HAP-1 (cell line): ENCODE measurements around the gene LTV1.

Source experiments
- DNase-seq, 2 experiments: peaks; one replicate each; pipeline ENCODE4 v3.0.0-alpha.2; 2016 to 2020; ENCODE audit warnings: low spot score in 2 of 2
- H3K27me3 ChIP-seq: fragments of 250-450 bp; sonication (Bioruptor Pico); 2 replicates; pipeline ENCODE4 v1.5.1; 2020; ENCODE audit warnings: low read depth, mild to moderate bottlenecking, moderate library complexity
- H3K36me3 ChIP-seq: fragments of 250-450 bp; sonication (Bioruptor Pico); replicated peaks from 2 replicates; pipeline ENCODE4 v1.5.1; 2020; ENCODE audit warnings: mild to moderate bottlenecking
- H3K4me1 ChIP-seq: fragments of 250-450 bp; sonication (Bioruptor Pico); 2 replicates; pipeline ENCODE4 v1.5.1; 2020; ENCODE audit warnings: mild to moderate bottlenecking
- H3K4me3 ChIP-seq: fragments of 250-450 bp; sonication (Bioruptor Pico); 2 replicates; pipeline ENCODE4 v1.5.1; 2020; ENCODE audit warnings: mild to moderate bottlenecking, moderate library complexity
- H3K9me3 ChIP-seq: fragments of 250-450 bp; sonication (Bioruptor Pico); 2 replicates; pipeline ENCODE4 v1.5.1; 2020; ENCODE audit warnings: mild to moderate bottlenecking, moderate library complexity
- in situ Hi-C: fragments of 300-500 bp; cut with MboI; formaldehyde crosslinking; loops from 3 replicates; pipeline ENCODE4 v1.14.3; 2020; ENCODE audit warnings: low sequenced_read_pairs, inconsistent platforms, mixed read lengths

The LTV1 gene

GRCh38 chr6:143884216-143884900 lies 41.2 kb downstream of the LTV1 start:
- no peaks in the 10 kb centered on the region for H3K9me3 ChIP-seq
- H3K4me1 ChIP-seq, result no peaks in the 10 kb centered on the region
- in situ Hi-C loops, result no loop called here
- DNase-seq, result no peak
- no peaks in the 10 kb centered on the region for H3K27me3 ChIP-seq
- no peak overlapping the region for H3K4me3 ChIP-seq
- no peaks in the 10 kb centered on the region for H3K36me3 ChIP-seq

- Histone ChIP-seq H3K4me1 (no peaks in the 10 kb centered on the region), H3K4me3 (no peak overlapping the region), H3K36me3 (no peaks in the 10 kb centered on the region), H3K27me3 (no peaks in the 10 kb centered on the region), H3K9me3 (no peaks in the 10 kb centered on the region)
- in situ Hi-C loops, result no loop called here
- DNase-seq, result no peak
Measured at GRCh38 chr6:143885116-143885515, 42.0 kb downstream of the LTV1 start.

- in situ Hi-C loops, result no loop called here
- no peak for DNase-seq
- Histone ChIP-seq H3K36me3 (no peaks in the 10 kb centered on the region), H3K4me3 (no peak overlapping the region), H3K9me3 (no peaks in the 10 kb centered on the region), H3K4me1 (no peaks in the 10 kb centered on the region), H3K27me3 (no peaks in the 10 kb centered on the region)
Measured at GRCh38 chr6:143894655-143895054, 51.5 kb downstream of the LTV1 start.

GRCh38 chr6:143896126-143896860 lies 53.2 kb downstream of the LTV1 start:
- Histone ChIP-seq H3K27me3 (no peaks in the 10 kb centered on the region), H3K9me3 (no peaks in the 10 kb centered on the region), H3K36me3 (no peaks in the 10 kb centered on the region), H3K4me3 (no peak overlapping the region), H3K4me1 (no peaks in the 10 kb centered on the region)
- no peak for DNase-seq
- in situ Hi-C loops, result no loop called here

GRCh38 chr6:143900358-143900757 lies 57.2 kb downstream of the LTV1 start:
- H3K36me3 ChIP-seq, result no peaks in the 10 kb centered on the region
- H3K4me1 ChIP-seq, result no peaks in the 10 kb centered on the region
- no peaks in the 10 kb centered on the region for H3K27me3 ChIP-seq
- H3K4me3 ChIP-seq, result no peak overlapping the region
- in situ Hi-C loops, result no loop called here
- no peaks in the 10 kb centered on the region for H3K9me3 ChIP-seq
- DNase-seq, result no peak

GRCh38 chr6:143901885-143902750 lies 59.0 kb downstream of the LTV1 start:
- Histone ChIP-seq H3K36me3 (no peaks in the 10 kb centered on the region), H3K4me3 (no peak overlapping the region), H3K27me3 (no peaks in the 10 kb centered on the region), H3K9me3 (no peaks in the 10 kb centered on the region), H3K4me1 (no peaks in the 10 kb centered on the region)
- in situ Hi-C loops, result no loop called here
- DNase-seq, result no peak

- DNase-seq, result no peak
- Histone ChIP-seq H3K9me3 (no peaks in the 10 kb centered on the region), H3K27me3 (no peaks in the 10 kb centered on the region), H3K4me1 (no peaks in the 10 kb centered on the region), H3K36me3 (no peaks in the 10 kb centered on the region), H3K4me3 (no peak overlapping the region)
- in situ Hi-C loops, result no loop called here
Measured at GRCh38 chr6:143902827-143903226, 59.7 kb downstream of the LTV1 start.

- DNase-seq, result no peak
- H3K9me3 ChIP-seq, result no peaks in the 10 kb centered on the region
- H3K4me3 ChIP-seq, result no peak overlapping the region
- no peaks in the 10 kb centered on the region for H3K27me3 ChIP-seq
- no peaks in the 10 kb centered on the region for H3K4me1 ChIP-seq
- H3K36me3 ChIP-seq, result no peaks in the 10 kb centered on the region
- in situ Hi-C loops, result no loop called here
Measured at GRCh38 chr6:143911028-143911427, 67.9 kb downstream of the LTV1 start.

GRCh38 chr6:143912671-143913070 lies 69.5 kb downstream of the LTV1 start:
- Histone ChIP-seq H3K4me3 (no peak overlapping the region), H3K9me3 (no peaks in the 10 kb centered on the region), H3K4me1 (no peaks in the 10 kb centered on the region), H3K36me3 (no peaks in the 10 kb centered on the region), H3K27me3 (no peaks in the 10 kb centered on the region)
- in situ Hi-C loops, result no loop called here
- no peak for DNase-seq
